Gastrocnemius medialis (tissue), 4 donors: Measurements from ENCODE around the gene PIGN.

Experiments
- CTCF ChIP-seq, 5 experiments: fragments of 450-650 bp in 3 of 5; fragments of 200-600 bp in 2 of 5; sonication (generic) in 2 of 5; IDR thresholded peaks in 4 of 5; conservative IDR thresholded peaks in 1 of 5; 1 replicate in 4 of 5; 2 replicates in 1 of 5; pipeline ENCODE4 v1.5.1; 2016 to 2019; ENCODE audit warnings: antibody characterized with exemption in 5 of 5, mild to moderate bottlenecking in 3 of 5, moderate library complexity in 3 of 5
- POLR2A ChIP-seq, 2 donors: fragments of 450-650 bp; IDR thresholded peaks; one replicate each; pipeline ENCODE4 v1.6.1; 2017; ENCODE audit warnings: antibody characterized with exemption in 2 of 2, mild to moderate bottlenecking in 2 of 2, moderate library complexity in 2 of 2

GRCh38 chr18:62109676-62110075 lies 77.2 kb downstream of the PIGN start:
- no peak for TF ChIP-seq POLR2A (IDR thresholded peaks at IDR 0.05)
- TF ChIP-seq CTCF (IDR thresholded peaks at IDR 0.05 in 4 of 5, conservative IDR thresholded peaks at IDR 0.05 in 1 of 5), result no peak
